T follicular helper cell (primary cell): Measurements from ENCODE around the gene SMAGP.
A peak's percentile ranks its signal among the peaks of the same experiment; 100 is the strongest.
"Not testable (repeated sequence)": the region's sequence is repeated elsewhere in the genome, so short reads cannot be mapped to it uniquely, and the experiment has no call there.

Experiments used
- DNase-seq: peaks from one replicate; pipeline ENCODE4 v3.0.0-alpha.2; 2020; ENCODE audit warnings: low read depth
- total RNA-seq, 2 experiments: gene quantifications; one replicate each; lab custom pipeline; 2026; lab: John Stamatoyannopoulos, UW

Gene SMAGP
- total RNA-seq: 0.22 to 1.6 reads per million in 2 experiments

- DNase-seq: peak; percentile 22
Measured at GRCh38 chr12:51270067-51270950, at the start of gene SMAGP. SMAGP (minus strand) TSS chr12:51270415; CDS start chr12:51269278, 1,137 bp downstream.

- no peak for DNase-seq
Measured at GRCh38 chr12:51318846-51319599, 48.8 kb upstream of the SMAGP start.

GRCh38 chr12:51318057-51318806 is 48.0 kb upstream of the SMAGP start:
- DNase-seq: not testable (repeated sequence)

- DNase-seq: no peak
Measured at GRCh38 chr12:51311389-51311788, 41.2 kb upstream of the SMAGP start.

- no peak for DNase-seq
Measured at GRCh38 chr12:51307655-51308593, 37.7 kb upstream of the SMAGP start.

- no peak for DNase-seq
Measured at GRCh38 chr12:51306507-51306906, 36.3 kb upstream of the SMAGP start.

- not testable (repeated sequence) for DNase-seq
Measured at GRCh38 chr12:51300768-51301167, 30.6 kb upstream of the SMAGP start.

- no peak for DNase-seq
Measured at GRCh38 chr12:51295651-51296050, 25.4 kb upstream of the SMAGP start.

GRCh38 chr12:51294097-51294496 is 23.9 kb upstream of the SMAGP start:
- DNase-seq: not testable (repeated sequence)

GRCh38 chr12:51293696-51294095 is 23.5 kb upstream of the SMAGP start:
- DNase-seq: no peak

- DNase-seq: not testable (repeated sequence)
Measured at GRCh38 chr12:51291603-51292513, 21.6 kb upstream of the SMAGP start.

GRCh38 chr12:51285843-51286242 is 15.6 kb upstream of the SMAGP start:
- DNase-seq: no peak

GRCh38 chr12:51281202-51281924 is 11.1 kb upstream of the SMAGP start:
- DNase-seq: no peak

- no peak for DNase-seq
Measured at GRCh38 chr12:51275088-51275487, 4.9 kb upstream of the SMAGP start.

GRCh38 chr12:51272810-51273209 is 2.6 kb upstream of the SMAGP start:
- not testable (repeated sequence) for DNase-seq

GRCh38 chr12:51270951-51271518 is 820 bp upstream of the SMAGP start:
- DNase-seq: no peak

GRCh38 chr12:51269174-51270066 is 795 bp downstream of the SMAGP start:
- DNase-seq: peak; percentile 47

- DNase-seq: no peak
Measured at GRCh38 chr12:51265024-51265423, 5.2 kb downstream of the SMAGP start.
